HG03558 (cell line): ENCODE measurements around the gene CUL9.

ENCODE experiments used
- ATAC-seq: cut with Tn5 transposase; IDR thresholded peaks from one replicate; pipeline ENCODE4 v1.9.1; 2021; ENCODE audit warnings: moderate number of reproducible peaks; ENCODE audit not compliant: unreplicated experiment; ENCODE audit errors: extremely low read depth

CUL9 gene

DNA sequence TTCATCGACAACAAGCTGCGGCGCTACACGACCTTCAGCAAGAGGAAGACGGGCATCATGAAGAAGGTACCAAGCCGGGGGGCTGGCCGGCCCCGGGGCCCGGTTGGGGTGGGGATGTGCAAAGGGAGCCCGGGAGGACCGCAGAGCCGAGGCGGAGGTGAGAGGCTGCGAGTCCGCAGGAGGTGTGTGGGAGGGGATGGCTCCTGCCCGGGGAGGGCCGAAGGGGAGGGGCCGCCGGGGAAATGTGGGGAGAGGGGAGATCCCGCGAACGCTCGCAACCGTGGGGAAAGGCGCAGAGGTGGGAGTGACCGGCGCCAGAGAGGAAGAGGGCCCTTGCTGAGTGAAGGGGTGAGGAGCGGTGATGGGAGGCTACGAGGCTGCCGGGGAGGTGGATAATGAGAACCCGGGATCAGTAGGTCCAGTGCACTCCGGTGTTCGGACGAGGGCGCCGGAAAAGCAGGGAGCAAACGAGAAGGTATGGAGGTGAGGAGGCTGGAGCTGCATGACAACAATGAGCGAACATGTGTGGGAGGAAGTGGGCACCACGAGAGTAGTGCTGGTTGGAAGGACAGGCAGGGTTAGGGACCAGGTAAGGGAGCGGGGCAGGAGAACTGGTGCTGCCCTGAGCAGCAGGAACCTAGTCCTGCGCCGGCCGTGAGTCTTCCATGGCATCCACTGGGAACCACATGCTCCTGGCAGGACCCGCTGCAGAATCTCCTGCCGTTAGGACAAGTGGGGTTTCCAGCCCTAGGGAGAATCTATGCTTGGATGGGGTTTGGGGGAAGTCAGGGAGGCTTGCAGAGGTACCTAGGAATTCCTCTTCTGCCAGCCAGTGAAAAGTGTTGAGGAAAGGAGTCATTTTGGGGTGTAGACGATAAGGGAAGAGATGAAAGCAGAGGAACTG lies 9.6 kb upstream of the CUL9 start:
- ATAC-seq: no peak

DNA sequence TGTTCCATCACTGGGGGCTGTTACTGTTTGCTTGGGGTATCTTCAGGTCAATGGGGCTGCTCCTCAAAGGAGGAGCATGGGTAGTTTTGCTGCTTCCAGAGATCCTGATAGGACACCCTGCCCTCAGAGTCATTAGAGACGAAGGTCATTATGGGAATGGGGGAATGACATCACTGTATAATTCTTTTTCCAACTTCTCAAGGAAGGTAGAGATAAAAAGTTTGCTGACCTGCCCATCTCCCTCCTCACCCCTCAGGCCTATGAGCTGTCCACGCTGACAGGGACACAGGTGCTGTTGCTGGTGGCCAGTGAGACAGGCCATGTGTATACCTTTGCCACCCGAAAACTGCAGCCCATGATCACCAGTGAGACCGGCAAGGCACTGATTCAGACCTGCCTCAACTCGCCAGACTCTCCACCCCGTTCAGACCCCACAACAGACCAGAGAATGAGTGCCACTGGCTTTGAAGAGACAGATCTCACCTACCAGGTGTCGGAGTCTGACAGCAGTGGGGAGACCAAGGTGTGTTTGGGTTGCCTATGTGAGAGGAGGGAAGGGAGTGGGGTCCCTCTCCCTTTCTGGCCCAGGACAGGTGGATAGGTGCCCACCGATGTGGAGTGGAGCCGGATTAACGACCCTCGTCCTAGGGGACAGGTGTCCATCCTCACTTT lies 8.3 kb upstream of the CUL9 start:
- ATAC-seq: no peak

- ATAC-seq: peak; percentile 44
Observed at GRCh38 chr6:43174263-43175112, 7.5 kb upstream of the CUL9 start.

- ATAC-seq: no peak
Observed at GRCh38 chr6:43175676-43176422, 6.1 kb upstream of the CUL9 start.

GRCh38 chr6:43176423-43176786 lies 5.6 kb upstream of the CUL9 start:
- ATAC-seq: no peak

- ATAC-seq: no peak
Observed at GRCh38 chr6:43178150-43178549, 3.8 kb upstream of the CUL9 start.

DNA sequence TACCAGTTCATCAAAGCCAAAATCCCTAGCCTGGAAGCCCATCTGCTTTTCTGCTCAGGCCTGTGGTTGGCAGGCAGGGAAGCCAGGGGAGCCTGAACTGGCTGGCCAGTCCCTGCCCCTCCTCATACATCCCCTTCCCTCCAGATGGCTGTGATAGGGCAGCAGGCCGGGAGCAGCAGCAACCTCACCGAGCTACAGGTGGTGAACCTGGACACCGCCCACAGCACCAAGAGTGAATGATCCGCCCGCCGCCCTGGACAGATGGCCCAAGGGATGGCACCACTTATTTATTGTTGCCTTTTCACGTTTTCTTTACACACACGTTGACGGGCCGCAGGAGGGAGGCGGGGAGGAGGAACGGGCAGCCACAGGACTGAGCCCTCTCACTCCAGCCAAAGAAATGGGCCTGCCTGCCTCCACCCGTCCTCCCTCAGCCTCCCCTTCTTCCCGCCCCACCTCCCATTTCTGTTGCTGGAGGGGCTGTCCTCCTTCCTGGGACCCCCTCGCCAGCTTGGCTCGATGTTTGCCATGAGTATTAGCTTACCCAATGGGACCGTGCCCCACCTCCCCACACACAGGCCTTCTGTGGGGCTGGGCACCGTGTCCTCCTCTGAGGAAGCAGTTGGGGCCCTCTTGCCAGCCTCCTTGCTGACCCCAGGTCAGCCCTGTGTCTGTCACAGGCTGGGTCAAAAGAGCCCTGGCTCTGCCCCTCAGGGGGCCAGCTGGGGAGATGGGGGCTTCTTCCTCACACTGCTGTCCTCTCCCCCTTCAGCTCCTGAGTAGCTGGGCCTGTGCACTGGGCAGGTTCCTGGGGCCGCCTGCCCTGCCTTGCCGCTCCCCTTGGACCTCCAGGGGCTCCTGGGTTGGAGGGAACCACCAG lies 2.8 kb upstream of the CUL9 start:
- ATAC-seq: no peak

DNA sequence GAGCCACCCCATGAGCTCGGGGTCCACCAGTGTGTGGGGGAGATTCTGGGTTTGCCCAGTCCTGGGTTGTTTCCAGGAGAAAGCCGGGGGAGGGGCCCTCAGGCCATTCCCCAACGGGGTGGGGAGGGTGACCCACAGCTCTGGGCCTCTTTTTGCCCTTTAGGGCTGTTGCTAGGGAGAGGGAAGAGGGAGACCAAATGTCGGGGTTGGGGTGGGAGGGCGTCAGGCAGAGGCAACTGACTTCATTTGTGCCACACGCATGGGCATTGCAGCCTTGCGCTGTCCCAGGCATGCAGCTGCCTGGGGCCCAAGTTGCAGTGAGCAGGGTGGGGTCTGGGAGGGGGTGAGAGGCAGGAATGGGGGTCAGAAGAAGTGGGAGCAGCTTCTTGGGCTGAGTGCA lies 1.9 kb upstream of the CUL9 start:
- ATAC-seq: no peak

GRCh38 chr6:43180985-43181384 lies 1.0 kb upstream of the CUL9 start:
- no peak for ATAC-seq

- ATAC-seq: no peak
Observed at GRCh38 chr6:43181621-43181941, 415 bp upstream of the CUL9 start.

DNA sequence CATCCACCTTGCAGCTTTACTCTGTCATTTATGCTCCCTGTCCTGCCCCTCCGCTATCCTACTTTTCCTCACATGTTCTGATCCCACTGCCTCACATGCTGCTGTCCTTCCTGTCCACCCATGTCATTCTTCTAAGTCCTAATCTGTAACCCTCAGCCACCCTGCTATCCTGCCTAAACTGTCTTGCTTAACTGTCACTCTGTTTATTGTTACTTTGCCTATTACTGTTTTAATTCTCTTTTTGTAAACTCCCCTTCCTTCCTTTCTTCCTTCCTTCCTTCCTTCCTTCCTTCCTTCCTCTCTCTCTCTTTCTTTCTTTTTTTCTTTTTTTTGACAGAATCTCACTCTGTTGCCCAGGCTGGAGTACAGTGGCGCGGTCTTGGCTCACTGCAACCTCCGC lies 1.4 kb downstream of the CUL9 start:
- ATAC-seq: no peak

DNA sequence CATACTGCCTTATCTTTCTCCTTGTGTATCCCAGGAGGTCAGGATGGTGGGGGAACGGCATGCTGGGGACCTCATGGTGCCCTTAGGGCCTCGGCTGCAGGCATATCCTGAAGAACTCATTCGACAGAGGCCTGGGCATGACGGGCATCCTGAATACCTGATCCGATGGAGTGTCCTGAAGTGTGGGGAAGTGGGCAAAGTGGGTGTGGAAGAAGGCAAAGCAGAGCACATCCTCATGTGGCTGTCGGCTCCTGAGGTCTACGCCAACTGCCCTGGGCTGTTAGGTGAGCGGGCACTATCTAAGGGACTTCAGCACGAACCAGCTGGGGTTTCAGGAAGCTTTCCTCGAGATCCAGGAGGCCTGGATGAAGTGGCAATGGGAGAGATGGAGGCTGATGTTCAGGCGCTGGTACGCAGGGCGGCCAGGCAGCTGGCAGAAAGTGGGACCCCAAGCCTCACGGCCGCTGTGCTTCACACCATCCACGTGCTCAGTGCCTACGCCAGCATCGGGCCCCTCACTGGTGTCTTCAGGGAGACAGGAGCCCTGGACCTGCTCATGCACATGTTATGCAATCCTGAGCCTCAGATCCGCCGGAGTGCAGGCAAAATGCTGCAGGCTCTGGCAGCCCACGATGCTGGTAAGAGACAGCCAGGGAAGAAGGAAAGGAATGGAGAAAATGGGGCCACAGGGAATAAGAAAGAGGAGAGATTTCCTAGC lies 2.4 kb downstream of the CUL9 start:
- ATAC-seq: no peak

GRCh38 chr6:43185391-43185985 lies 3.5 kb downstream of the CUL9 start:
- no peak for ATAC-seq

GRCh38 chr6:43186019-43186418 lies 4.0 kb downstream of the CUL9 start:
- ATAC-seq: no peak

DNA sequence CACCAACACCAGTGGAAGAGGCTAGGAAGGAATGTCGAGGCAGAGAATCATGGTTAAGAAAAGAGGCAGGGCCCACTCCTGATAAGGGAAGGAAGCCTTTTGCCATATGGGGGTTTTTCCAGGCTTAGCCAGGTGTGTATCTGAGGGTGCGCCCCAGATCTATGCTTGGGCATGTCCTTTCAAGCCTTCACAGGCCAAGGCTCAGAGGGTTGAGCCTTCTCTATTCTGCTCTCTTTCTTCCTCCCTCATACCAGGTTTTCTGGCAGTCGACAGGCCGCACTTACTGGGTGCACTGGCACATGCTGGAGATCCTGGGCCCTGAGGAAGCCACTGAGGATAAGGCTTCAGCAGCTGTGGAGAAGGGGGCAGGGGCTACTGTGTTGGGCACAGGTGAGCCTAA lies 4.7 kb downstream of the CUL9 start:
- ATAC-seq: no peak

- no peak for ATAC-seq
Observed at GRCh38 chr6:43187821-43188220, 5.8 kb downstream of the CUL9 start.

DNA sequence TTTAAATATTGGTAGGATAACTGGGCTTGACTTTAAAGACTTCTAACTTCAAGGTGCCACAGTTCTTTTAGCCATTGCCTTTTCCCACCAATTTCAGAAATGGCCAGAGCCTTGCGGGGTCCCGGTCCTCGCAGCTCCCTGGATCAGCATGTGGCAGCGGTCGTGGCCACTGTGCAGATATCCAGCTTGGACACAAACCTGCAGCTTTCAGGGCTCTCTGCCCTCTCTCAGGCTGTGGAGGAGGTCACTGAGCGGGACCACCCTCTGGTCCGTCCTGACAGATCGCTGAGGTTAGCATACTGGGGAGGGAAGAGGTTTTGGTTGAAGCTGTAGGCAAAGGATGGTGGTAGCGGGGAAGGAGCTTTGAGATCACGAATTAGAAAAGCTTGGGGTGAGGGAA lies 6.4 kb downstream of the CUL9 start:
- ATAC-seq: no peak

GRCh38 chr6:43189776-43190304 lies 7.8 kb downstream of the CUL9 start:
- ATAC-seq: no peak
